GM19324 (cell line): ENCODE measurements around the gene CABP2.
"Not testable (repeated sequence)": the region's sequence is repeated elsewhere in the genome, so short reads cannot be mapped to it uniquely, and the experiment has no call there.

ENCODE experiments used
- ATAC-seq: cut with Tn5 transposase; IDR thresholded peaks from one replicate; pipeline ENCODE4 v1.9.1; 2021; ENCODE audit warnings: mild to moderate bottlenecking, moderate library complexity; ENCODE audit not compliant: unreplicated experiment, low FRiP score

The CABP2 gene

DNA sequence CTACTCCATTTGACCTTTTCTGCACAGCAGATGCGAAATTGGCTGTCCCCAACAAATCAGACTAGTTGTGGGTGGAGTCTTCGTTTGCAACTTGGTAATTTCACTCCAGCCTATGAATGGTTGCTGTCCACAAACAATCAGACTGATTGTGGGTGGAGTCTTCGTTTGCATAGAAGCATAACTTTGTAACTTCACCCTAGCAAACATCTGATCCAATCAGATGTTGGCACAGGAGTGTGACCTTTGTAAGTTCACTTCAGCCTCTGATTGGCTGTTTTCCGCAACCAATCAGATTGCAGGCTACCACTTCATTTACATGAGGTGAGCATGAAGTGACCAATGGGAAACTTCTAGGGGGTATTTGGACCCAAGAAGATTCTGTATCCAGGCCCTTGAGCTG lies 16.3 kb upstream of the CABP2 start:
- ATAC-seq, result no peak

DNA sequence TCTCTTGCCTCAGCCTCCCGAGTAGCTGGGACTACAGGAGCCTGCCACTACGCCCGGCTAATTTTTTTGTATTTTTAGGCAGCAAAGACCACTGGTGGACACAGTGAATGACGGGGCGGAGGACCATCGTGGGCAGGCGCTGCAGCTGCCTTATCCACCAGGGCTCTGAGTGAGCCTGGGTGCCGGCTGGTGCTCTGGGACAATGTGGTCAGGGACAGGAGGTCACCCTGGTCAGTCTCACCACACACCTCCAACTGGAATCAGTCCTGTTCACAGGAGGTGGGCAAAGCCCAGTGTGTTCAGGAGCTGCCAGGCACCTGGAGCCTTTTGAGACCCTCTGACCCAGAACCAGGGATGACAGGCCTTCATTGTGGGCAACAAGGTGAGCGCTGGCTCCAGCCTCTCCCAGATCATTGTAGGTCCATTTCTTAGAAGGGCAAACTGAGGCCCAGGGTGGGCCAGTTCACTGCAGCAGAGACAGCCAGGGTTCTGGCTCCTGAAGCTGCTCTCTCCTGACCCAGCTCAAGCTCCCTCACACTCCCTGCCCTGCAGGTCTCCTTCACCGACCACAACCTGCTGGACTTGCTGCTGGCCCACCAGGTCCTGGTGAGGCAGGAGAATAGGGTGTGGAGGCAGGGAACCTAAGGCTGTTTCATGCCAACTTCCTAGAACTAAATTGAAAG lies 15.7 kb upstream of the CABP2 start:
- ATAC-seq, result no peak

DNA sequence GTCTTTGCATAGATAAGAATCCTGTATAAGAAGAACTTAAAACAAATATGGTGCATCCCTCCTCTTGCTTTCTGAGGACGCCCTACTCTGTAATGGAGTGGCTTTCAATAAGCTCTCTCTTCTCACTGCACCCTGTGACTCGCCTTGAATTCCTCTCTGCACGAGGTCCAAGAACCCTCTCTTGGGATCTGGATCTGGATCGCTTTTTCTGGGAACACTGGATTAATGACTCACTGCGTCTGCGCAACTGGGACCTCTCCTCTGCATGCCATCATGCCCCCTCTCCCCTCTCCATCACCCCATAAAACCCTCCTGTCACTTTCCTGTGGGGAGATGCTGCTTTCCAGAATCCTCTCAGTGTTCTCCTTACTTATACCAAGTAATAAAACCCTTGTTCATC lies 15.1 kb upstream of the CABP2 start:
- ATAC-seq, result no peak

DNA sequence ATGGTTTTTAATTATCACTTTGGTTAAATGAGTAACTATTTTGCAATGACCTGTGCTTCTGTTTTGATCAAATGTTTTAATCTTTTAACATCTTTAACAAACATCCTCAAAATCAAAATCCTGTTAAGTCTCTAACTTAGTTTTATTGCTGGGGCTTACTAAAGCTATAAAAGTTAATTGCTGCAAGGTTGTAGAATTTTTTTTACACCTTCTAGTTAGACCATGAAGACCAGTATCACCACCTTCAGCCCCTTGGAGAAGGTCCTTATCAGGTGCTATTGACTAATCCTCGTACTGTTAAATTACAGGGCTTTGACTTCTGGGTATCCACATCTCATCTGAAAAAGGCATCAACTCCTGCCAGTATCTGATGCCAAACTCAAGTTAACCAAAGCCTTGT lies 12.3 kb upstream of the CABP2 start:
- no peak for ATAC-seq

DNA sequence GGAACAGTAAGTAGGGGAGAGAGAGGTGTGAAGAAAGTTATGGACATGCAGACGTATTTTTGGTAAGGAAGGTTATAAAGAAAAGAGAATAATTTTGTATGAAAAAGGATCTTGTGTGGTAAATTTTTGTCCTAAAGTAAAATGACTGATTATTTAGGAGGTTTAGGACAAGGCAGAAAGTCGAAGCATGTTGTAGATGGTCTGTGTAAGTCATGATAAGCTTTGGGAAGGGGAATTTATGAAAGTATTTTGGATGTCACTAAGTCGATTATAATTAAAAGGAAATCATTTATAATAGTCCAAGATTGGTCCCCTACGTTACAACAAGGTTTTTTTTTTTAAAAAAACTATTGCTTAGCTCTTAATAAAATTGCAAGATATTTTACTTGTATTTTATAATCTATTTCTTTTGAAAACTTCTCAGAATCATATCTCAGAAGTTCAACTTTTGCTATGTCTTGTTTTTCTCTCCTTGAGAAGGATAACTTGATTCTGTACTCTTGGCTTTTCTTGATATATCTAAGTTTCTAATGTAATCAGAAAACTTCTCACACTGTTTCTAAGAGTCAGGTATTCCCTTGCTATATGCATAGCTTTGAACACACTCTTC lies 10.9 kb upstream of the CABP2 start:
- no peak for ATAC-seq

DNA sequence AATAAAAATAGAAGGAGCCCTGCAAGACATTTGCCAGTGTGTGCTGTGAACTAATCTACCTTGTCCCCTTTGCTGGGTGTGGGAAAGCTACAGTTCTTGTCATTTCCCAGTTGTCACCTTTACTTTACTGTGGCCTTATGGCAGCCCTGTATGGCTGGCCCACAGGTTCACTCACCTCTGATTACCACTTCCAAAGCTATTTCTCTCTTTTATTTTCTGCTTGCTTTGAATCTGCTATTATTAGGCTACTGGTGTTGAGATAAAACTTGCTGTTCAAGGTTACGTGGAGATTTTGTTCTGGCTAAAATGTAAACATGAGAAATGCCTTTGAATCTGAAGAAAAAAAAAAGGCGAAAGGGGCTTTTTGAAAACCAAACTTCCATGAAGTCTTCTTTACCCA lies 9.6 kb upstream of the CABP2 start:
- no peak for ATAC-seq

DNA sequence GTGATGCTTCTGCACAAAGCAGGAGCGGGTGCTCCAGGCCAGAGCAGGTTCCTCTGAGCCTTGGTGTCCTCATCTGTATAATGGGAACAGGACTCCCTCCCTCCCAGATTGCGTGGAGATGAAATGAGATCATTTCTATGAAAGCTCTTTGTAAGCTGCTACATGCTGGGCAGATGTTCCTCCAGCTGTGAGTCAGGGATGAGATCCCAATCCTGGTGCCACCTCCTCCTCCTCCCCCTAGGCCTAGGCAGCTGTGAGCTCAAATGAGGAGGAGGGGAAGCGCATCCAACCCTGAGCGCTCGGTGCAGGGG lies 7.0 kb upstream of the CABP2 start:
- ATAC-seq, result no peak

DNA sequence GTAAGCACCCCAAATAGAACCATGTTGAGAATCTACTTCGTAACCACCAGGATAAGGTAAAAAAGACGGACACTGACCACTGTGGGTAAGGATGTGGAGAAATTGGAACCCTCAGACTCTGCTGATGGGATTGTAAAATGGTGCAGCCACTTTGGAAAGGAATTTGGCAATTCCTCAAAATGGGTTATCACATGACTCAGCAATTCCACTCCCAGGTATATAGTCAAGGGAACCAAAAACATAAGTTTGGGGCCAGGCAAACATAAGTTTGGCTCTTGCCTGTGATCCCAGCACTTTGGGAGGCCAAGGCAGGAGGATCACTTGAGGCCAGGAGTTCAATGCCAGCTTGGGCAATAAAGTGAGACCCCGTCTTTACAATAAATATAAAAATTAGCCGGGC lies 5.1 kb upstream of the CABP2 start:
- no peak for ATAC-seq

DNA sequence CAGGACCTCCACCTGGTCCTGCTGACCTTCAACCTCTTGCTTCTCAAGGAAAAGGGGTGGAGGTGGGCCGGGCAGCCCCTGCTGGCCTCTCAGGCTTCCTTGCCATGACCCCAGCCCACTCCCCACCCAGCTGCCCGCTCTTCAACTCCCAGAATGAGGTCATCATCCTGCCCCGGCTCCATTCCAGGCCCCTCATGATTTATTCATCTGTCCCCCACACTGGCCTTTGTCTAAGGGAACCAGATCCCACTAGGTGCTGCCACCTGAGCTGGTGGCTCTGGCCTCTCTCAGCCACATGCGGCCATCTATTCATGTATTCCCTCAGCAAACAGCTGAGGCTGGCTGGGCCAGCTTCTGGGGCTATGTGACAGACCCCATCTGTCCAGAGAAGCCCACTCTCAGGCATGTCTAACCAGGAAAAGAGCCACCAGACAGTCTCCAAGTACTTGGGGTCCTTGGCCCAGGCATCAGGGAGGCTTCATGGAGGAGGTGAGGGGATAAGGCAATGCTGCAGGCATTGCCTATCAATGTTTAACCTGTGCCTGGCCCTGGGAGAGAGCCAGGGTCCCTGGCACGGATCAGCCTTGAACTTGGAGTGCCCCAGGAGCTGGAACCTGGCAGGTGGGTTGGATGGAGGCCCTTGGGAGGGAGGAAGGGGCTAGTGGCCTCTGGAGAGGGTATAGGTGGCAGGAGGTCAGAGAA lies 2.2 kb upstream of the CABP2 start:
- no peak for ATAC-seq

DNA sequence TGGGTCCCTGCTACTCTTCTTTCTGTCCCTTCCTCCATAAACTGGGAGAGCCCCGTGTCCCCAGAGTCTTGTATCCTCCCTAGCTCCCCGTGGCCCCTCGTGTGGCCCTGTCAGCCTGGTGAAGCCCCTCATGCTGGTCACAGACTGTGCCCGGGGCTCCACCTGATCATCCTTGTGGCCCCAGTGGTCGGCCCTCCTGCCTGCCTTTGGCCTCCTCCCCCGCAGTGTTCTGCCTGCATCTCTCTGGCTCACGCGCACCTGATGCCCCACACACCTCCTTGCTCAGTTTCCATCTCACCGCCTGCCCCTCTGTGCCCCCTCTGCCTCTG lies 1.2 kb upstream of the CABP2 start:
- ATAC-seq, result no peak

DNA sequence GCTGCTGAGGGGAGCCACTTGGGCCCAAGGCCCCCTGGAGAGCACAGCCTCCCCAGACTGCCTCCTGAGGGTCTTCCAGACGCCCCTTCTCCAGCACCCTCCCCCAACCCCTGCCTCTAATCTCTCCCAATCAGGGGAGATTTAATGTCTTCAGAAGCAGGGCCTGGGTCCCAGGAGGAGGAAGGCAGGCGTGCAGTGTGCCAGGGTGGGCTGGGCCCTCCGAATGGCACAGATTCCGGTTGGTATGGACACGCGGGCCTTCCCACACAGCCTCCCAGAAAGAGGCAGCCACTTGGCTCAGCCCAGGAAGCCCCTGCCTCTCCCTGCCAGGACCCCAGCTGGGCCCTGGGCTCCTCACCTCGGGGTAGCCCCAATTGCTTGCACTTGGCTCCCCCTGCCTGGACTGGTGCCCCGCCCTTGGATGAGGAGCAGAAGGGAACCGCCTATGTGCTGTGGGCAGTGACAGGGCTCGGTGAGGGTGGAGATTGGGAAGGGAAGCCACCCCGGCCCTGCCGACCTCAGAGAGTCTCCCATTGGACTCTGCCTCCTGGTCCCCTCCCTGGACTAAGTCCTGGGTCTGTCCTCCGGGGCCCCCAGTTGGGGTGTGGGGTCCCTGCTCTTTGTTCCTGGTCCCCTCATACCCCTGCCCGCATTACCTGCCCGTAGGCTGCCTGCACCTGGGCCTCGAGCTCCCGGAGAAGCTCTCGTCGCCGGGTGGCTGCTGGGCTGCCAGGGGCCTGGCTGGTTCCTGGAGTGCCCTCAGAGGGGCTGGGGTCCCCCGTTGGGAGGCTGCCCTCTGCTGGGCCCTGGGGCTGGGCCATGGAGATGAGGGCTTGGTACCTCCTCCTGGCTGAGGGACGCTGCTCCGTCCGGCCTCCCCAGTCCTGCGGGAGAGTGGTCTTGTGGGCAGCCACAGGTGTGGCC lies 572 bp upstream of the CABP2 start:
- no peak for ATAC-seq

DNA sequence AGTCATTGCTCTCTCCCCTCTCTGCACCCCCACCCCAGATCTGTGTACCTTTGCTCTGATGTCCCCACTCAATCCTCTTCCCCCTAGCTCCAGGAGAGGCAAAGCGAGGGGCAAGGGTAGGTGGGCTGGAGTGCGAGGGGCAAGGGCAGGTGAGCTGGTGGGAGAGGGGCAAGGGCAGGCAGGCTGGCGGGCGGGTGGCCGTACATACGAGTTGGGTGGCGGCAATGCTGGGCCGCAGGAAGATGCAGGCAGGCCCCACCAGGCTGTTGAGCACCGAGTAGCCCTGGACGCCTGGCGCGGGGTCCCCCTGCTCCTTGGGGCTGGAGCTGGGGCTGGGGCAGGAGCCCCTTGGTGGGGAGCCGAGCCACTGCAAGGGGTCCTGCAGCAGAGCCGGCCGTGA lies 908 bp downstream of the CABP2 start:
- no peak for ATAC-seq

DNA sequence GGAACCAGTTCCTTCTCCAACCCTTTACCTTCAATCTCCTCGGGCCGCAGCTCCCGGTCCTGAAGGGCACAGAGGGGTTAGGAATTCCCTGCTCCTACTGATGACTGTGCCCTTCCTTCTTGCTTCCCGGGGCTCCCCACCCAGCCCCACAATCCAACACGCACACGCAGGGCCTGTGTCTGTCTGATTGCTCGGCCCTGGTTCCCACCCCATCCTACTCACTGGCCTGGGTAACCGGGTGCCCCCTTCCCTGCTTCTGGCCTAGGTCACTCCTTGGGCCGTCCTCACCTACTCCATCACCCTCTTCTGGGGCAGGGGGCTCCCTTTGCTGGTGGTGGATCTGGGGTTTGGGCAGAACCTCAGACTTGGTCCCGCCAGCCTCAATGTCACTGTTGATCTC lies 1.3 kb downstream of the CABP2 start:
- ATAC-seq, result no peak

DNA sequence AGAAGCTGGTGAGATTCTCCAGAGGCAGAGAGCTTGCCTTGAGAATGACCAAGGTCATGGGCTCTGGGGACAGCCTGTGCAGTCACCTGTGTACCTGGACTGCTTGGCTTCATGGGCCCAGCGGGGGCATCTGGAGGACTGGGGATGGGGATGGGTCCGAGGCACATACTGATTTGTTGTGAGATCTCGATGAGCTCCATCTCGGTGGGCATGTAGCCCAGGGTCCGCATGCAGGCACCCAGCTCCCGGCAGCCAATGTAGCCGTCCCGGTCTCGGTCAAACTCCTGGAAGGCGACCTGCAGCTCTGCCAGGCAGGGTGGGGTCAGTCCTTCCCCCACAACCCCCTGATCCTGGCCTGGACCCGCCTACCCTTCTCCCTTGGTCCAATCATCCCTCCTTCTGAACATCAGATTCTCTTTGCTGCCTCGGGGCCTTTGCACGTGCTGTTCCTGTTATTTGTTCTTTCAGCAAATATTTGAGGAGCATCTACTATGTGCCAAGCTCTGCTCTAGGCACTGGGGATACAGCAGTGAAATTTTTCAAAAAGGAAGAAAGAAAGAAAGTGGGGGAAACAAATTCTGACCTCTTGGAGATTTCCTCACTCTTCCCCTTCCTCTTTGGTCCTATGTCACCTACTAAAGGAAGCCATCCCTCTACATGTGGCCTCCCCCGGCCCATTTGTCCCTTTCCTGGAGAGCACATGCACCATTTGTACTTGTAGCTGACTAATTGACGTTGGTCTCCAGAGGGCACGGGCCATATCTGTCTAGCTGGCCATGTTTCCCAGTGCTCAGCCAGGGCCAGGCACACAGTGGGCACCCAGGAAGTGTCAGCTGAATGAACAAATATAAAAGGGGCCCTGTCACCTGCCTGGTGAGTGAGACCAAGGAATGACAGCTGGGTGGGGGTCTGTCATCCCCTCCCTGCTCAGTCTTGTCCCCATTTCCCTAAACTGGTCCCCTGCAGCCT lies 2.1 kb downstream of the CABP2 start:
- ATAC-seq, result no peak

DNA sequence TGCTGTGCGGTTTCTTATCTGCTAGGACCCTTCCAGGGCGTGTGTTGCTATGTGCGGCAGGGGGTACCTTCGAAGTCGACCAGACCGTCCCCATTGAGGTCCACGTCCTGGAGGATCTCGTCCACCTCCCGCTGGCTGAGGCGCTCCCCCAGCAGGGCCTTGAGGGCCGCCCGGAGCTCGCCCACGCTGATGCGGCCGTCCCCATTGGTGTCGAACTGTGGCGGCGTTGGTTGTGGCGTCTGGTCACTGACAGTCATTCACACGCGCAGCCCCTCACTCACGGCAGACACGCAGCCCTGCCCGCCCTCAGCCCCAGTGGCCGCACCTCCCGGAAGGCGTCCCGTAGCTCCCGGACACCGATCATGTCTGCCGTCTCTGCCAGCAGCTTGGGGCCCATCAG lies 3.5 kb downstream of the CABP2 start:
- ATAC-seq, result no peak

DNA sequence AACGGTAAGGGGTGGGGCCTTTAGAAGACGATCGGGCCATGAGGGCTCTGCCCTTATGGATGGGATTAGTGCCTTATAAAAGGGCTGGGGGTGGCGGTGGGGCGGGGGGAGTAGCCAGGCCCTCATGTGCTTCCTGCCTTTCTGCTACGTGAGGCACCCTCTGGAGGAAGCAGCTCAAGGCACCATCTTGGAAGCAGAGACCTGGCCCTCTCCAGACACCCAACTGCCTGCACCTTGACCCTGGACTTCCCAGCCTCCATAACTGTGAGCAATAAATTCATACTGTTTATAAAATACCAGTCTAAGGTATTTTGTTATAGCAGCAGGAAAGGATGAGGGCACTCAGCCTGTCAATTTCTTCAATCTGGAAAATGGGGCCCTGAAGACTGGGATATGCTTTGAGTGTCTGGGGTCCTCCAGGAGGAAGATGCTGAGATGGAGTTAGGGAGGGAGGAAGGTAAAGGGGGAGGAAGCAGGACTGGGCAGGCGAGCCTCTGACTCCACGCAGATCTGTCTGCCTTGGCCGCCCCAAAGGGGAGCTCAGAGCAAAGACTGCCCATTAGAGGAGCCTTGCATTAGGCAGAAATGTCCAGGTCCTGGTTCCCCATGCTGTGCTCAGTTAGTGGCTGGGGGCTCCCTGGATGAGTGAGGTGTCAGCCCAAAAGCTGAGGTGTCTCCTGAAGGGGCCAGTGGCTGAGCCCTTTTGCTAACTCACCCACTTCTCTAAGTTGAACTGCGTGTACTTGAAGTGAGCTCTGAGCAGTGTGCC lies 5.3 kb downstream of the CABP2 start:
- no peak for ATAC-seq

DNA sequence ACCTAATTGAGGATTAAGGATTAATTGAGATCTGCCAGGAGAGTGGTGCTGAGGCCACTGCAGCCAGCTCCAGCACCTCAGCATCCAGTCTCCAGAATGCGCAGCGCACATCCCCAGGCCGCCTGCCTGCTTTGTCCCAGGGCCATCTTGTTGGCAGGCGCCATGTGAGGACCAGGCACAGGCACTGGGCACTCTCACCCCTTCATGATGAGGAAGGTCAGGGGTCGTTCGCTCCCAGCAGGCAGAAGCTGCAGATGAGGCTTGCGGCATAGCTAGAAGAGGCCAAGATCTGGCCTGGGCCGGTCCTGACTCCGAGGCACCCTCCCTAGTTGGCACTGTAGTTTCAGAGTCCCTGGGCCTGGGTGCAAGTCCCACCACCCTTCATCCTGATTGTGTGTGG lies 6.4 kb downstream of the CABP2 start:
- ATAC-seq, result no peak

DNA sequence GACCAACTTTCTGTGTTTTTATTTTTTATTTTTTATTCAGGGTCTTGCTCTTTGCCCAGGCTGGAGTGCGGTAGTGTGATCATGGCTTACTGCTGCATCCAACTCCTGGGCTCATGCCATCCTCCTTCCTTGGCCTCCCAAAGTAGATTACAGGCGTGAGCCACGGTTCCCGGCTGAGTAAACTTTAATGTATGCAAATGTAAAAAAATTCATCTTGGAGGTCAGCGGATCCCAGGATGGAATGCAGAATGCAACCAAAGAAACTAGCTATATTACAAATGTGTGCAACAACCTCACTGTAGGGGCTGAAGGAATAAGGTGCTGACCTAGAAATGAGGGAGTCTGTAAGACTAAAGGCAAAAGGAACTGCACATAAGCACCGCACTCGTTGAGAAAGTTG lies 9.1 kb downstream of the CABP2 start:
- no peak for ATAC-seq

DNA sequence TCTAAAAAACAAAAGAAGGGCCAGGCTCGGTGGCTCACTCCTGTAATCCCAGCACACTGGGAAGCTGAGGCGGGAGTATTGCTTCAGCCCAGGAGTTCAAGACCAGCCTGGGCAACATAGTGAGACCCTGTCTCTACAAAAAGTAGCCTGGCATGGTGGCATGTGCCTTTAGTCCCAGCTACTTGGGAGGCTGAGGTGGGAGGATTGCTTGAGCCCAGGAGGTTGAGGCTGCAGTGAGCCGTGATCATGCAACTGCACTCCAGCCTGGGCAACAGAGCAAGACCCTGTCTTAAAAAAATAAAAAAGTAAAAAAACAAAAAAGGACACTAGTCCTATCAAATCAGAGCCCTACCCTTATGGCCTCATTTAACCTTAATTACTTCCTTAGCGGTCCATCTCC lies 11.7 kb downstream of the CABP2 start:
- ATAC-seq, result not testable (repeated sequence)

DNA sequence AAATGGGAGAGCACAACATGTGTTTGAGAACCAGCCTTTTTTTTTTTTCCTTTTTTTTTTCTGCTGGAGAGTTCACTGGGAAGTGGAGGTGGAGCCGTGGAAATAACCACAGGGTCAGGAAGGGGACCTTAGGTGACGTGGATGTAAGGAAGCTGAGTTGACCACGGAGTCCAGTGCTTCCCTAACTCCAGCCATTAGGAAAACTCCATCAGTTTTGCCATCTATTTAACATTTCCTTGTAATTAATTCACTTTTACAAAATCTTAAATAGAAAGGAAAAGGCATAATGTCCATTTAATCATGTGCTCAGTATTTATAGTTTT lies 13.3 kb downstream of the CABP2 start:
- ATAC-seq, result no peak
